CD4-positive, alpha-beta T cell treated with Interleukin-6 for 4 hours (primary cell): Measurements from ENCODE around the gene CDK5RAP3.
A peak's percentile ranks its signal among the peaks of the same experiment; 100 is the strongest.
"Not testable (repeated sequence)": the region's sequence is repeated elsewhere in the genome, so short reads cannot be mapped to it uniquely, and the experiment has no call there.

ENCODE experiments used
- DNase-seq: peaks from one replicate; pipeline ENCODE4 v3.0.0-alpha.2; 2020; ENCODE audit warnings: mixed read lengths

Gene CDK5RAP3

GRCh38 chr17:47975823-47976205 is 4.9 kb downstream of the CDK5RAP3 start:
- no peak for DNase-seq

- peak; percentile 62 for DNase-seq
Measured at GRCh38 chr17:47978324-47978723, 7.4 kb downstream of the CDK5RAP3 start.

GRCh38 chr17:47980541-47980940 is 9.6 kb downstream of the CDK5RAP3 start:
- no peak for DNase-seq

- DNase-seq = no peak
Measured at GRCh38 chr17:47981462-47981861, 10.5 kb downstream of the CDK5RAP3 start.

- no peak for DNase-seq
Measured at GRCh38 chr17:47982091-47982617, 11.2 kb downstream of the CDK5RAP3 start.

GRCh38 chr17:47982645-47983390 is 11.9 kb downstream of the CDK5RAP3 start:
- DNase-seq = no peak

GRCh38 chr17:47983492-47984223 is 12.7 kb downstream of the CDK5RAP3 start:
- DNase-seq = no peak

GRCh38 chr17:47986520-47986919 is 15.6 kb downstream of the CDK5RAP3 start:
- DNase-seq = no peak

GRCh38 chr17:47987240-47987835 is 16.4 kb downstream of the CDK5RAP3 start:
- no peak for DNase-seq

- DNase-seq = not testable (repeated sequence)
Measured at GRCh38 chr17:47988445-47988844, 17.5 kb downstream of the CDK5RAP3 start.

GRCh38 chr17:47989159-47989558 is 18.2 kb downstream of the CDK5RAP3 start:
- no peak for DNase-seq

- DNase-seq = no peak
Measured at GRCh38 chr17:47989700-47990099, 18.8 kb downstream of the CDK5RAP3 start.

- DNase-seq = no peak
Measured at GRCh38 chr17:47990962-47991731, 20.2 kb downstream of the CDK5RAP3 start.

GRCh38 chr17:47992216-47992615 is 21.3 kb downstream of the CDK5RAP3 start:
- no peak for DNase-seq

- no peak for DNase-seq
Measured at GRCh38 chr17:47993031-47993564, 22.2 kb downstream of the CDK5RAP3 start.

GRCh38 chr17:47993964-47994363 is 23.1 kb downstream of the CDK5RAP3 start:
- no peak for DNase-seq

- DNase-seq = no peak
Measured at GRCh38 chr17:47994724-47995123, 23.8 kb downstream of the CDK5RAP3 start.

GRCh38 chr17:47995241-47995935 is 24.5 kb downstream of the CDK5RAP3 start:
- DNase-seq = no peak

- no peak for DNase-seq
Measured at GRCh38 chr17:47996201-47996600, 25.3 kb downstream of the CDK5RAP3 start.

- no peak for DNase-seq
Measured at GRCh38 chr17:47997586-47997985, 26.7 kb downstream of the CDK5RAP3 start.

- no peak for DNase-seq
Measured at GRCh38 chr17:47998044-47998443, 27.1 kb downstream of the CDK5RAP3 start.

GRCh38 chr17:47999582-47999981 is 28.7 kb downstream of the CDK5RAP3 start:
- no peak for DNase-seq
